ENCODE results near the gene RGS16.

DNA sequence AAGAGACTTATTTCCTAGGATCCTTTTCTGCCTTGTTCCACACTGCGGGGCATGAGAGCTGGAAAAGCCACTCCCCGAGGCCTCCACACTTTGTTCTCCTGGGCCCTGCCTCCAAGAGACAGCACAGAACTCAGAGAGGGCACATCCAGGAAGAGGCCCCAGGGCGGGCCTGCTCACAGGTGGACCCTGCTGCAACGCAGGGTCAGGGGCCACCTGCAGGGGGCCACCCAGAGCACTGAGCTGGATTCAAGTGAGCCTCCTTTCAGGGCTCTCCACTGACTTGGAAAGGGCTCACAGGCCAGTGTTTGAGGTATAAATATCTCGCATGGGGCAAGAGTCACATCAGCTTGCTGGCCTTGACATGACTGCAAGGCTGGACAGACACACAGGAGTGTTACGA is 4.8 kb downstream of the RGS16 start:
- no peak for TF ChIP-seq EZH2 (IDR thresholded peaks at IDR 0.05; ENCODE audit: borderline replicate concordance, insufficient read depth, low read depth, low read length, poor library complexity, severe bottlenecking)
- TF ChIP-seq, protein P1, sequence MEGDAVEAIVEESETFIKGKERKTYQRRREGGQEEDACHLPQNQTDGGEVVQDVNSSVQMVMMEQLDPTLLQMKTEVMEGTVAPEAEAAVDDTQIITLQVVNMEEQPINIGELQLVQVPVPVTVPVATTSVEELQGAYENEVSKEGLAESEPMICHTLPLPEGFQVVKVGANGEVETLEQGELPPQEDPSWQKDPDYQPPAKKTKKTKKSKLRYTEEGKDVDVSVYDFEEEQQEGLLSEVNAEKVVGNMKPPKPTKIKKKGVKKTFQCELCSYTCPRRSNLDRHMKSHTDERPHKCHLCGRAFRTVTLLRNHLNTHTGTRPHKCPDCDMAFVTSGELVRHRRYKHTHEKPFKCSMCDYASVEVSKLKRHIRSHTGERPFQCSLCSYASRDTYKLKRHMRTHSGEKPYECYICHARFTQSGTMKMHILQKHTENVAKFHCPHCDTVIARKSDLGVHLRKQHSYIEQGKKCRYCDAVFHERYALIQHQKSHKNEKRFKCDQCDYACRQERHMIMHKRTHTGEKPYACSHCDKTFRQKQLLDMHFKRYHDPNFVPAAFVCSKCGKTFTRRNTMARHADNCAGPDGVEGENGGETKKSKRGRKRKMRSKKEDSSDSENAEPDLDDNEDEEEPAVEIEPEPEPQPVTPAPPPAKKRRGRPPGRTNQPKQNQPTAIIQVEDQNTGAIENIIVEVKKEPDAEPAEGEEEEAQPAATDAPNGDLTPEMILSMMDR (IDR thresholded peaks at IDR 0.05), result peak; percentile 24
